RKO (cell line): ENCODE data around the gene HPS3.
"Not testable (repeated sequence)": the region's sequence is repeated elsewhere in the genome, so short reads cannot be mapped to it uniquely, and the experiment has no call there.

Source experiments
- DNase-seq: peaks from one replicate; pipeline ENCODE4 v3.0.0-alpha.2; 2016; ENCODE audit warnings: low spot score

The HPS3 gene

DNA sequence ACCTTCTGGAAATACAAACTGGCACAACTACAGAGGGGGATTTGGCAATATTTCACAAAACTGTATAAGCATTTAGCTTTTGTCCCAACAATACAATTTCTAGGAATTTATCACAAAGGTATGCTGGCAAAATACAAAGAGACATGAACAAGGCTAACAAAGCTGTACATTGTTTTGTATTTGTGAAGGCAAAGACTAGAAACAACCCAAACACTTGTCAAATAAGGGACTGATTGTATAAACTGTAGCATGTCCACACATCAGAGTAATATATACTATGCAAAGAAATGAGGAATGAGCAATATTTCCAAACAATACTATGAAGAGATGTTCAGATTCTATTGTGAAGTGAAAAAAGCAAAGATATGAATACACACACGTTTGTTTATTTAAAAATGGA, 65.8 kb downstream of the HPS3 start:
- DNase-seq = no peak

DNA sequence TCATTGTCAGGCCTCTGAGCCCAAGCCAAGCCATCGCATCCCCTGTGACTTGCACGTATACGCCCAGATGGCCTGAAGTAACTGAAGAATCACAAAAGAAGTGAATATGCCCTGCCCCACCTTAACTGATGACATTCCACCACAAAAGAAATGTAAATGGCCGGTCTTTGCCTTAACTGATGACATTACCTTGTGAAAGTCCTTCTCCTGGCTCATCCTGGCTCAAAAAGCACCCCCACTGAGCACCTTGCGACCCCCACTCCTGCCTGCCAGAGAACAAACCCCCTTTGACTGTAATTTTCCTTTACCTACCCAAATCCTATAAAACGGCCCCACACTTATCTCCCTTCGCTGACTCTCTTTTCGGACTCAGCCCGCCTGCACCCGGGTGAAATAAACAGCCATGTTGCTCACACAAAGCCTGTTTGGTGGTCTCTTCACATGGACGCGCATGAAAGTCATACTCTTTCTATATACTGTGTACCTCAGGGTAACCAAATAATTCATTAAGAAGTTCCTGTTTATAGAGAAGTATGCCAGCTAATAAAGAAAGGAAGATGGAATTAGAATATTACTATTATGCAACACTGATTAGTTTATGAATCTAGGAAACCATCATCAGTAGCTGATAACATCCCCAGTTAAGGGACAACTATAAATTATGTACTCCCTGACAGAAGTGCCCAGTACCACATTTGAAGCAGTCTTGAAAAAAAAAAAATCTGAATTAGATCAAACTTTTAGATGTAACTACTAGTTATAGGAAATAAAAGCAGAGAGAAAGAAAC, 67.6 kb downstream of the HPS3 start:
- not testable (repeated sequence) for DNase-seq

DNA sequence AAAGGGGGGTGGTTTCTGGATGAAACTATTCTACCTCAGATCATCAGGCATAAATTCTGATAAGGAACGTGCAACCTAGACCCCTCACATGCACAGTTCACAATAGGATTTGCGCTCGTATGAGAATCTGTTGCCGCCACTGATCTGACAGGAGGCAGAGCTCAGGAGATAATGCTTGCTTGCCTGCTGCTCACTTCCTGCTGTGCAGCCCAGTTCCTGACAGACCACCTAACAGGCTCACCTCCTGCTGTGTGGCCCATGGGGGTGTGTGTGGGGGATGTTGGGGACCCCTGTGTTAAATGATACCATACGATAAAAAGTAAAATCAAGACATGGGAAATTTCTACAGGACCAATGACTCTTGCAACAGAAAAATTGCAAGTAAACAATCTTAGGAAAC, 68.2 kb downstream of the HPS3 start:
- no peak for DNase-seq

DNA sequence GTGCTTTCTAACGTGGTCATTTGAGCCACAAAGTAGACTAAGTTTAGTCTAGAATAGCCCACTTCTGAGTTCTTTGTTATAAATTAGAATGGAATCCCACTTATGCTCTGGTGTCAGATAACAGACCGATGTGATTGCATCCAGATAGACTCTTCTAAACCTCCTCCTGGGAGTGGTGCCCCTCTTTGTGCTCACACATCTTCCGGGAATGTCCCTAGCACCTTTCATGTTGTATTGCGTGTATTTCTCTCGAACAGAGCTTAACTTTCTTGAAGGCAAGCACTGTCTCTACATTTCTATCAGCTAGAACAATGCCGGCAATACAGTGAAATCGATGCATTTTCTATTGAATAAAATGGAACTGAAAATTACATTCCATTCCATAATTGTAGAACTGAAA, 69.2 kb downstream of the HPS3 start:
- no peak for DNase-seq

DNA sequence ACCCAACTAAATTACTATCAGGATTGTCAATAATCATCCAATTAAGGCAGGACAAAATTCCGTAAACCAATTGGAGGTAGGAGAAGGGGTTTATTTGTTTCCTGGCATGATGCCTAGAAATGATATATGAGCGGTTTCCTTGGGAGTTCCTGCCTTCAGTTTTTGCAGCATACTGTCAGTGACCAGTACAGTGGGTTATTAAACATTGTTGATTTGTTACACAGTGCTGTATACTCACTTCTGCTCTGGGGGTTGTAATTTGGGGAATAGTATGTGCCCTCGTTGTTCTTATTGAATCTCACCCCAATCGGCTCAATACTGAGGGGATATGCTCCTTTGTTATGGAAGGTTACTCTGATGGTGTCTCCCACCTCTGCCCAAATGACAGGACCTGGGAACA, 70.0 kb downstream of the HPS3 start:
- no peak for DNase-seq

DNA sequence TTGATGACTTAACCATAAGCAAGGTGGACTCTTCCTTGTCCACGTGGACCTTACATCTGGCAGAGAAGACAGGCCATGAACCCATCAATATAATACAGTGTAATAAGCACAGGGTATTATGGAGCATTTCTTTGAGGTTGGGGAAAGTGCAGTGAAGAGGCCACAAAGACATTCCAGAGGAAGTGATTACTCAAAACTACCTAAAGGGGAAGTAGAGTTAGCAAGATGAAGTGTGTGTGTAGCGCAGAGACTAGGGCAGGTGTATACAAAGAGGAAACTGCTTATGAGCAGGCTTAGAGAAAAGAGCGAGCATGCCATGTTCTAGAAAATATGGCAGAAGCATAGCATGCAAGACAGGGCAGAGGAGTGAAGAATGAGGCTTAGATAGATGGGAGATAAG, 74.3 kb downstream of the HPS3 start:
- no peak for DNase-seq

DNA sequence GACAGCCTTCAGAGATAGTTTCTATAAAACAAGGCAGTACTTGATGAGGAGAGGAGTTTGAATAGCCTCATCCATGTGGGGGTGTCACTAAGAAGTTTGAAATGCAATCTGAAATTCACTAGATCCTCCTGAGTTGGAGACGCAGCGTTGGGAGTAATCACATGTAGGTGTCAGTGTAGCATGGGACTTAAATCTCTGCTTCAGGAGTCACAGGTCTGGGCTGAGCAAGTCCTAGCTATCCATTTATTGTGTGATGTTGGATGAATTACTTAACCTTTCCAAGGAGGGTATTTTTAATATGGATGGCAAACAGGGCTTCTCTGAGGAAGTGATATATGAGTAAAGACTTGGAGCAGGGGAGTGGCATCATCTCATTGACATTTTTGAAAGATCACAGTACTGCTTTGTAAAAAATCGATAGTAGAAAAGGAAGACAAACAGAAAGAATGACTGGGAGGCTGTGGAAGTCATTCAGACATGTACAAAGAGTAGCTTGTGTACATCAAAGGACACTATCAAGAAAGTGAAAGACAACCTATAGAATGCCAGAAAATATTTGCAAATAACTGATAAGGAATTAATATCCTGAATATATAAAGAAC, 75.1 kb downstream of the HPS3 start:
- no peak for DNase-seq

DNA sequence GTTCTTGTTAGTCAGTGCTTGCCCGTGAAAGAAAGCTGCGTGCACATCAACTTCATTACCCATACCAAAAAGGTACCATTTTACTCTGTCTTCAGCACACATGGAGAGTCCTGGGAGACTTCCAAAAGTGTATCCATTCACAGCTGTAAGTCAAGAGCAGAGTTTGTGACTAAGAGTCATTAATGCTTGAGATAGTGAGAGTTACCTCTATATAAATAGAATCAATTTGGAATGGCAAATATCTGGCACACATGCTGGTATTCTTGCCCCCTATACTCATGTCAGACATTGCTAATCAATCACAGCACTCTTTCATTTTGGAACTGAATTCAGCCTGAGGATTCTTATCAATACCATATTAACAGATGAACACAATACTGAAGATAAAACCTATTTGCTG, 78.0 kb downstream of the HPS3 start:
- no peak for DNase-seq

DNA sequence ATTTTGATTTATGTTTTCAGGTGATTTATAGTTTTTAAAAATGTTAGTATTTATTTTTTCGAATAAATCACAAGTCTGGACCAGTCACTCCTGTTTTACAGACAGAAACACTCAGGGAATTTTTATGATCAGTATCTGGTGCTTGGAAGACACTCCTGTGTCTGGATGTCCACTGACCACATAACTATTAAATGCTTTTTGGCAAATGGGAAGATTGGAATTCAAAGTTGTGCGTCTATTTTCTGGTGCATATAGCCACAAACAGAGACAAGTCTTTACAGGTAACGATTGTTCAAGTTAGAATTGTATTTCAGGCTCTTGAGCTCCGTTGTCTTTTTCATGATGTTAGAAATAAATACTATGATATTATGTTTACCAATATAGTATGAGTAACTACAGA, 80.0 kb downstream of the HPS3 start:
- no peak for DNase-seq

DNA sequence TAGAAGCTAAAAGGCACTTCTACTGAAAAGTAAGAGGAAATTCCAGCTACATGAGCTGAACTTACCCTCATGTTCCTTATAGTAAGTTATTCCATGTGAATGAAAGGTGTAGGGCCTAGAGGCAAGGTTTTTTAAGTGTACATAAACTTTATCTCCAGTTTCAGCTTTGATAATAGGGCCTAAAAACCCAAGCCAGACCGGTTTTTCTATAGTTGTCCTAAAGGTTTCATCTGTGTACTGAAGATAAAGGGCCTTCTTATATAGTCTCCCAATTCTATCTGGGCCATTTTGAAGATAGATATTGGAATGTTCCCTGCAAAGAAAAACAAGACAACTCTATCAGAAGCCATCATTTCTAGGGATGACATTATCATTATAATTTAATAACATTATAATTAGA, 82.9 kb downstream of the HPS3 start:
- DNase-seq = no peak

DNA sequence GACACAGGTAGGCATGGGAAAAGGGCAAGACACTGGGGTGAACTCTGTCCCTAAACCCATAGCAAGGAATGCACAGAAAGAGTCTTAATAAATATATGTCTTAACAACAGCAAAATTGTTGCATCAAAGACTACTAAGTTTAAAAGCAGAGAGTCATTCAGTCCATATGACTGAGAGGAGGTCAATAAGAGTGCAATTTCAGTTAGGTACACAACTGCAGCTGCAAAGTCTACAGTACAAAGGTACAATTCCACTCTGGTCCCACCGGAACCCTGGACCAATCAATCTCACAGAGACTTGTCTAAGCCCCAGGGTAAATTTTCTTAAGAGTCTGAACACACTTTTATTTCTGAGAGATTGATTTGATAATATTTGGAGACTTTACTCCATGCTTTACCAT, 85.3 kb downstream of the HPS3 start:
- DNase-seq = no peak

DNA sequence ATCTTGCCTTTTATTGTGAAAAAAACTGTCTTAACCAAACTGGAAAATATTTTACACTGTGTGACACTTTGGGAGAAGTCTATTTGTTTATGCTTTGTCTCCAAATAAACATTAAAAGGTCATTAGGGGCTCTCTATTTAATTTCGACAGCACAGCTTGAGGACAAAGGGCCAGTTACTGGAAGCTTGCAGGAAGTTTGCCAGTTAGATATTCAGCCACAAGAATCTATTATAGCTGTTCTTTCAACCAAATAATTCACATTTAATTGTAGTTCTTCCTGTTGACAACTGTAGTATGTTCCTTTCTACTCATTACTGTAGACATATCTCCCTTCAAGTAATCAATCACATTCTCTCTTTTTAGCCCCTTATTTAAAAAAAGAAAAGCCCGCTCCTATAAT, 86.1 kb downstream of the HPS3 start:
- no peak for DNase-seq

DNA sequence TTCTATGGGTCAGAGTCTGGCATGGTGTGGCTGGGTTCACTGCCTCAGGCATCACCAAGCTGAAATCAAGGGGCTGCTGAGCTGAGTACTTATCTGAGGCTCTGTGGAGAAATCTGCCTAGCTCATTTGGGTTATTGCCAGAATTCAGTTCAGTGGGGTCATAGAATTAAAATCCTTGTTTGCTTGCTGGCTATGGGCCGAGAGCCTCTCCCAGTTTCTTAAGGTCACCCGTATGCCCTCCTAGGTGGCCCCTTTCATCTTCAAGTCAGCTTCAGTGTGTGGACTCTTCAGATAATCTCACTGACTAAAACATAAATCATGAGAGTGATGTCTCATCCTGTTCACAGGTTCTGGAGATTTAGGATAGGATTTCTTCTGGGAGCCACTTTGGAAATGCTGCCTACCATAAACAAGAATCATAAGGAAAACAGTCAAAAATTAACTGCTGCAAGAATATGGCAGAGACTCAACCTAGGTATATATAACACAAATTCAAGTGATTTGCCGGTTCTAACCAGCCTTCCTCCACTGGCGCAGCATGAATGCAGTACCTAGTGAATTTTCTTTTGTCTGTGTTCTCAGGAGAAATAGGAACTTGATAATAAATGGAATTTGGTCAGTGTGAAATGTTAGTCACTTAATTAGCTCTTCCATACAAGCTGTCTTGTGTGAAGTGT, 86.9 kb downstream of the HPS3 start:
- no peak for DNase-seq

DNA sequence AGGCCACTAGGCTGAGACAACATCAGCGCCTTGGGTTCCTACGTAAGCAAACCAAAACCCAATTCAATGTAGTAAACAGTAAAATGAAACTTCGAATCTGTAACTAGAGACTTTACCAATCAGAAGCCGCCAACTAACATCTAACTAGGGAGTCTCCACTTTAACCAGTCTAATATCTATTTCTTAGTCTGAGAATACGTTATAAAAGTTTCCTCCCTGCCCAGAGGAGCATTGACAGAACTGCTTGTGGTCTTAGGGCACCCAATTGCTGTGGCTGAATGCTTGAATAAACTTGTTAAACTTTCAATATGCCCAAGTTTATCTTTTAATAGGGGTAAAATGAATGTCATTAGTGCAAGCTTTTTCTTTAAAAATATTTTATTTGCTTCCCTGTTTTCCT, 87.9 kb downstream of the HPS3 start:
- DNase-seq = no peak

DNA sequence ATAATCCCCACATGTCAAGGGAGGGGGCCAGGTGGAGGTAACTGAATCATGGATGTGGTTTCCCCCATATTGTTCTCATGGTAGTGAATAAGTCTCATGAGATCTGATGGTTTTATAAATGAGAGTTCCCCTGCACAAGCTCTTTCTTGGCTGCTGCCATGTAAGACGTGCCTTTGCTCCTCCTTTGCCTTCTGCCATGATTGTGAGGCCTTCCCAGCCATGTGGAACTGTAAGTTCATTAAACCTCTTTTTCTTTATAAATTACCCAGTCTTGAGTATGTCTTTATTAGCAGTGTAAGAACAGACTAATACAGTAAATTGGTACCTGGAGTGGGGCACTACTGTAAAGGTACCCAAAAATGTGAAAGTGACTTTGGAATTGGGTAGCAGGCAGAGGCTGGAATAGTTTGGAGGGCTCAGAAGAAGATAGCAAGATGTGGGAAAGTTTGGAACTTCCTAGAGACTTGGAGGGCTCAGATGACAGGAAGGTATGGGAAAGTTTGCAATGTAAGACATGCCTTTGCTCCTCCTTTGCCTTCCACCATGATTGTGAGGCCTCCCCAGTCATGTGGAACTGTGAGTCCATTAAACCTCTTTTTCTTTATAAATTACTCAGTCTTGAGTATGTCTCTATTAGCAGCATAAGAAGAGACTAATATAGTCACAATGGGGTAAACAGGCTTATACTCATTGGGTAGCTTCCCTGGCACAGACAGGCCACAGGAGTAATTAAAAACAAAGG, 90.1 kb downstream of the HPS3 start:
- not testable (repeated sequence) for DNase-seq

DNA sequence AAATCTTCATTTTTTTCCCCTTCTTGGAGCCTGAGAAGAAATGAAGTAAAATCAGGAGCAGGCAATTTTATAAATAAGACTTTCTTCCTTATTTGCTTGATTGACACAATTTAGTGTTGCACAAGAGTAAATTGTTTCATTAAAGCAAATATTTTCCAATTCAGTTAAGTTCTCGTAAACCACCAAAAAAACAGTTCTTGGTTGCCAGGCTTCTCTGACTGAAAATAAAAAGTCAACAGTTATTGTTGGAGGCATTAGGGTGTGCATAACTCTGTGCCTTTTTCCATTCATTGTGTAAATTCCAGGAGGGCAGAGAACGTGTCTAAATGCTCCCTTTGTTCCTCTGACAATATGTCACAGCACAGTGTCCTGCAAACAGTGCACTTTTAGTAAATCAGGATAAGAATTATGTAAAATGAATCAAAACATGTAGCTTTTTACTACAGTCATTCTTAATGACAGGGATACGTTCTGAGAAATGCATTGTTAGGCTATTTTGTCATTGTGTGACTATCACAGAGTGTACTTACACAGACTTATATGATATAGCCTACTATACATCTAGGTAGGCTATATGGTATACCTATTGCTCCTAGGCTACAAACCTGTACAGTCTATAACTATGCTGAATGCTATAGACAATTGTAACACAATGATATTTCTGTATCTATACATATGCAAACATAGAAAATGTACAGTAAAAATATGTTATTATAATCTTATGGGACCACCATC, 92.5 kb downstream of the HPS3 start, which contains the start of gene CP:
Gene CP, minus strand, starts transcription at position 47 of the 735 bp plus-strand sequence. Its CDS starts 37 bp downstream, at position 10.
- no peak for DNase-seq
